Measurements from ENCODE around the gene ST3GAL5.

The ST3GAL5 gene

GRCh38 chr2:85807756-85808155 is 81.0 kb downstream of the ST3GAL5 start:
- no peaks in the 10 kb centered on the region for H3K9me3 ChIP-seq (ENCODE audit: insufficient read depth, low read length, severe bottlenecking)
- H3K27ac ChIP-seq (ENCODE audit: low read length), result no peak overlapping the region
- no peaks in the 10 kb centered on the region for H3K36me3 ChIP-seq (ENCODE audit: insufficient read depth, low read length)
- no peaks in the 10 kb centered on the region for H3K79me2 ChIP-seq (ENCODE audit: insufficient read depth, low read length)
- no peak for TF ChIP-seq CTCF (IDR thresholded peaks at IDR 0.05; ENCODE audit: borderline replicate concordance, extremely low read depth, low read length, poor library complexity, severe bottlenecking)
- no peak for TF ChIP-seq EZH2 (IDR thresholded peaks at IDR 0.05; ENCODE audit: borderline replicate concordance, low read depth, low read length, severe bottlenecking)
- H3K9ac ChIP-seq (ENCODE audit: low read depth, low read length), result no peak overlapping the region
- peaks cover 11% of the 10 kb centered on the region for H3K4me1 ChIP-seq (ENCODE audit: insufficient read depth, low read length)
- DNase-seq, result no peak
- H4K20me1 ChIP-seq (ENCODE audit: insufficient read depth, low read length), result no peaks in the 10 kb centered on the region
- no peak overlapping the region for H3K4me2 ChIP-seq (ENCODE audit: insufficient read depth, low read length)
- no peaks in the 10 kb centered on the region for H3K27me3 ChIP-seq (ENCODE audit: insufficient read depth, low read length, poor library complexity)
- no peak overlapping the region for H3K4me3 ChIP-seq (ENCODE audit: low read depth in 1 of 2, low read length in 2 of 2)
- no peak overlapping the region for H2AFZ ChIP-seq (ENCODE audit: low read depth, low read length)
- ATAC-seq (ENCODE audit: insufficient read depth, low read depth), result no peak

GRCh38 chr2:85806358-85807118 is 82.3 kb downstream of the ST3GAL5 start:
- Histone ChIP-seq H4K20me1 (ENCODE audit: insufficient read depth, low read length) (no peaks in the 10 kb centered on the region), H3K9me3 (ENCODE audit: insufficient read depth, low read length, severe bottlenecking) (no peaks in the 10 kb centered on the region), H3K4me2 (ENCODE audit: insufficient read depth, low read length) (no peak overlapping the region), H2AFZ (ENCODE audit: low read depth, low read length) (no peak overlapping the region), H3K36me3 (ENCODE audit: insufficient read depth, low read length) (no peaks in the 10 kb centered on the region), H3K27me3 (ENCODE audit: insufficient read depth, low read length, poor library complexity) (no peaks in the 10 kb centered on the region), H3K4me1 (ENCODE audit: insufficient read depth, low read length) (peaks cover 11% of the 10 kb centered on the region), H3K4me3 (ENCODE audit: low read depth in 1 of 2, low read length in 2 of 2) (no peak overlapping the region), H3K79me2 (ENCODE audit: insufficient read depth, low read length) (no peaks in the 10 kb centered on the region), H3K9ac (ENCODE audit: low read depth, low read length) (no peak overlapping the region), H3K27ac (ENCODE audit: low read length) (no peak overlapping the region)
- DNase-seq (no peak), ATAC-seq (ENCODE audit: insufficient read depth, low read depth) (no peak)
- TF ChIP-seq CTCF (IDR thresholded peaks at IDR 0.05; ENCODE audit: borderline replicate concordance, extremely low read depth, low read length, poor library complexity, severe bottlenecking) (no peak), EZH2 (IDR thresholded peaks at IDR 0.05; ENCODE audit: borderline replicate concordance, low read depth, low read length, severe bottlenecking) (no peak)

GRCh38 chr2:85804583-85804982 is 84.2 kb downstream of the ST3GAL5 start:
- DNase-seq (peak; percentile 68), ATAC-seq (ENCODE audit: insufficient read depth, low read depth) (peak; percentile 95)
- no peak overlapping the region for H2AFZ ChIP-seq (ENCODE audit: low read depth, low read length)
- H3K9ac ChIP-seq (ENCODE audit: low read depth, low read length), result no peak overlapping the region
- peaks cover 18% of the 10 kb centered on the region for H3K4me1 ChIP-seq (ENCODE audit: insufficient read depth, low read length)
- no peak overlapping the region for H3K4me3 ChIP-seq (ENCODE audit: low read depth in 1 of 2, low read length in 2 of 2)
- H3K9me3 ChIP-seq (ENCODE audit: insufficient read depth, low read length, severe bottlenecking), result no peaks in the 10 kb centered on the region
- no peak overlapping the region for H3K27ac ChIP-seq (ENCODE audit: low read length)
- no peaks in the 10 kb centered on the region for H3K79me2 ChIP-seq (ENCODE audit: insufficient read depth, low read length)
- H3K4me2 ChIP-seq (ENCODE audit: insufficient read depth, low read length), result no peak overlapping the region
- TF ChIP-seq CTCF (IDR thresholded peaks at IDR 0.05; ENCODE audit: borderline replicate concordance, extremely low read depth, low read length, poor library complexity, severe bottlenecking), result peak; percentile 70
- TF ChIP-seq EZH2 (IDR thresholded peaks at IDR 0.05; ENCODE audit: borderline replicate concordance, low read depth, low read length, severe bottlenecking), result no peak
- H4K20me1 ChIP-seq (ENCODE audit: insufficient read depth, low read length), result no peaks in the 10 kb centered on the region
- no peaks in the 10 kb centered on the region for H3K36me3 ChIP-seq (ENCODE audit: insufficient read depth, low read length)
- H3K27me3 ChIP-seq (ENCODE audit: insufficient read depth, low read length, poor library complexity), result no peaks in the 10 kb centered on the region
